GM12878 (cell line): ENCODE measurements around the gene FHL1. TPM values are rescaled to one million over a fixed set of nuclear protein-coding genes. Genes with fewer than 3 reads are reported as not detected.

ENCODE experiments used
- ATAC-seq: fragments of 200-7000 bp; cut with Tn5 transposase; 3 replicates; pipeline ENCODE4 v1.9.1; 2020; ENCODE audit warnings: mild to moderate bottlenecking, moderate library complexity
- BruUV-seq: library from RNA; stranded (reverse); fragments of 400-500 nt; replicated peaks from 2 replicates; lab custom pipeline; 2021; lab: Mats Ljungman, UMichigan
- CTCF ChIA-PET: fragments of 300-600 bp; sonication (Branson Sonifier 250); formaldehyde crosslinking; extraction: SDS; loops from one replicate; lab custom pipeline; 2021; ENCODE audit warnings: inconsistent platforms; lab: Yijun Ruan, JAX
- POLR2A ChIA-PET: fragments of 350-600 bp; formaldehyde crosslinking; extraction: SDS; loops from one replicate; lab custom pipeline; 2021; ENCODE audit warnings: inconsistent platforms; lab: Charles Lee
- RAD21 ChIA-PET: fragments of 300-600 bp; sonication (Branson Sonifier 250); formaldehyde crosslinking; loops from one replicate; lab custom pipeline; 2023; ENCODE audit warnings: antibody characterized with exemption; ENCODE audit not compliant: unreplicated experiment; lab: Charles Lee
- SMC1A ChIA-PET: fragments of 300-600 bp; sonication (Branson Sonifier 250); formaldehyde crosslinking; loops from one replicate; lab custom pipeline; 2023; ENCODE audit not compliant: unreplicated experiment, uncharacterized antibody; lab: Charles Lee
- DNase-seq: peaks from one replicate; pipeline ENCODE4 v3.0.0-alpha.2; 2011; ENCODE audit warnings: low read depth, low spot score
- FAIRE-seq: peaks from 3 replicates; lab custom pipeline; 2011; peaks lifted over from hg19 to GRCh38; lab: Jason Lieb, UNC
- H2AFZ ChIP-seq: 2 replicates; pipeline ENCODE4 v1.6.0; 2011; ENCODE audit warnings: low read depth, low read length, control low read depth; ENCODE audit not compliant: control insufficient read depth
- H3K27ac ChIP-seq: 2 replicates; pipeline ENCODE4 v1.5.1; 2011; ENCODE audit warnings: control low read depth; ENCODE audit not compliant: control insufficient read depth, insufficient read depth
- H3K27me3 ChIP-seq, 2 experiments: replicated peaks in 1 of 2; 2 replicates each; pipeline versions ENCODE4 v1.6.0 to v1.6.1; 2011; ENCODE audit warnings: low read length in 1 of 2; ENCODE audit not compliant: control insufficient read depth in 2 of 2, insufficient read depth in 2 of 2
- H3K36me3 ChIP-seq, 2 experiments: 2 replicates each; pipeline ENCODE4 v1.5.1; 2011; ENCODE audit warnings: low read length in 1 of 2; ENCODE audit not compliant: control insufficient read depth in 2 of 2, insufficient read depth in 2 of 2
- H3K4me1 ChIP-seq: 2 replicates; pipeline ENCODE4 v1.6.1; 2011; ENCODE audit warnings: mild to moderate bottlenecking, low read length, moderate library complexity, mixed read lengths; ENCODE audit not compliant: control insufficient read depth, insufficient read depth
- H3K4me2 ChIP-seq: 2 replicates; pipeline ENCODE4 v1.6.0; 2011; ENCODE audit warnings: control low read depth; ENCODE audit not compliant: control insufficient read depth, insufficient read depth
- H3K4me3 ChIP-seq: fragments of 200-600 bp; sonication (generic); 2 replicates; pipeline ENCODE4 v1.5.1; 2016
- H3K79me2 ChIP-seq: 2 replicates; pipeline ENCODE4 v1.6.0; 2011; ENCODE audit warnings: low read length; ENCODE audit not compliant: control insufficient read depth, insufficient read depth
- H3K9ac ChIP-seq: 2 replicates; pipeline ENCODE4 v1.8.0; 2011; ENCODE audit warnings: low read length, control low read depth, mixed read lengths; ENCODE audit not compliant: control insufficient read depth, insufficient read depth
- H3K9me3 ChIP-seq: replicated peaks from 3 replicates; pipeline ENCODE4 v1.5.1; 2011; ENCODE audit warnings: mild to moderate bottlenecking, low read length; ENCODE audit not compliant: control insufficient read depth, insufficient read depth
- H4K20me1 ChIP-seq: 2 replicates; pipeline ENCODE4 v1.6.0; 2011; ENCODE audit not compliant: control insufficient read depth, insufficient read depth
- CREB1 ChIP-seq: IDR thresholded peaks from 2 replicates; pipeline ENCODE4 v1.6.1; 2012; ENCODE audit warnings: low read depth, mild to moderate bottlenecking, inconsistent platforms
- ETV6 ChIP-seq, 2 experiments: fragments of 450-650 bp in 1 of 2; IDR thresholded peaks in 1 of 2; conservative IDR thresholded peaks in 1 of 2; 2 replicates each; pipeline ENCODE4 v1.6.1; 2014; ENCODE audit warnings: antibody characterized with exemption in 1 of 2, borderline replicate concordance in 1 of 2, low read depth in 1 of 2, mild to moderate bottlenecking in 1 of 2, moderate library complexity in 1 of 2
- MEF2B ChIP-seq: fragments of 450-650 bp; IDR thresholded peaks from 2 replicates; pipeline ENCODE4 v1.6.1; 2018; ENCODE audit warnings: mild to moderate bottlenecking, moderate library complexity; ENCODE audit not compliant: partially characterized antibody, poor library complexity, severe bottlenecking
- RBBP5 ChIP-seq: fragments of 200-600 bp; sonication (generic); conservative IDR thresholded peaks from 2 replicates; pipeline ENCODE4 v1.6.1; 2016
- RFX5 ChIP-seq: IDR thresholded peaks from 2 replicates; pipeline ENCODE4 v1.6.1; 2011; ENCODE audit warnings: low read depth, low read length, improper control_type of control experiment
- ZBTB40 ChIP-seq: fragments of 450-650 bp; IDR thresholded peaks from 2 replicates; pipeline ENCODE4 v1.6.1; 2016; ENCODE audit warnings: mild to moderate bottlenecking, moderate library complexity, borderline replicate concordance
- ZNF217 ChIP-seq: fragments of 450-650 bp; IDR thresholded peaks from 2 replicates; pipeline ENCODE4 v1.6.1; 2017; ENCODE audit warnings: antibody characterized with exemption, mild to moderate bottlenecking
- WGBS: methylation state at CpG from one replicate; pipeline ENCODE4 v1.1.6; 2016; ENCODE audit warnings: low lambda C conversion rate; ENCODE audit not compliant: insufficient replicate concordance, insufficient coverage; ENCODE audit errors: missing lambda C conversion rate; 5-methylcytosine and 5-hydroxymethylcytosine counted together
- in situ Hi-C: fragments of 300-500 bp; cut with MboI; formaldehyde crosslinking; loops from 9 replicates; pipeline ENCODE4 v1.14.3; 2018; ENCODE audit warnings: mixed read lengths
- intact Hi-C: fragments of 100-400 bp; cut with micrococcal nuclease; formaldehyde crosslinking; loops from one replicate; pipeline ENCODE4 v1.14.2; 2022; ENCODE audit not compliant: unreplicated experiment
- polyA plus RNA-seq, 11 experiments: library from polyadenylated mRNA; depleted of rRNA in 4 of 11; unstranded in 6 of 11; stranded (reverse) in 5 of 11; fragments of >200 nt; fragmentation: Nextera tagmentation in 4 of 11; fragmentation: Illumina TruSeq in 1 of 11; extraction: Ambion mirVana in 4 of 11; extraction: Trizol in 1 of 11; gene quantifications; 1 replicate in 1 of 11; 2 replicates in 10 of 11; pipeline versions ENCODE4 v1.2.1 to v1.2.3, GENCODE V29; 2011 to 2016; ENCODE audit warnings: inconsistent platforms in 2 of 11, missing spikeins in 2 of 11, low read depth in 1 of 11
- total RNA-seq, 4 experiments: library from RNA; depleted of rRNA in 3 of 4; stranded (reverse); fragments of >200 nt in 3 of 4; fragmentation: Illumina TruSeq in 1 of 4; extraction: Trizol in 1 of 4; gene quantifications; 2 replicates each; pipeline versions ENCODE4 v1.2.1 to v1.2.3, GENCODE V29; 2013 to 2021
- TF ChIP-seq, protein P1 (sequence below): fragments of 450-650 bp; formaldehyde crosslinking; IDR thresholded peaks from 2 replicates; pipeline ENCODE4 v1.4.0; 2022; ENCODE audit warnings: mild to moderate bottlenecking, moderate library complexity
- TF ChIP-seq, protein P2 (sequence below): IDR thresholded peaks from 2 replicates; pipeline ENCODE4 v1.6.1; 2012; ENCODE audit warnings: mild to moderate bottlenecking, low read depth, low read length

Gene FHL1
- total and polyA plus RNA-seq, 10 of the 15 experiments (the other 5 are each of a cell fraction or from before 2014, with no cell fraction given), result 0.13 to 0.59 (median 0.34) TPM; not detected in 1

DNA sequence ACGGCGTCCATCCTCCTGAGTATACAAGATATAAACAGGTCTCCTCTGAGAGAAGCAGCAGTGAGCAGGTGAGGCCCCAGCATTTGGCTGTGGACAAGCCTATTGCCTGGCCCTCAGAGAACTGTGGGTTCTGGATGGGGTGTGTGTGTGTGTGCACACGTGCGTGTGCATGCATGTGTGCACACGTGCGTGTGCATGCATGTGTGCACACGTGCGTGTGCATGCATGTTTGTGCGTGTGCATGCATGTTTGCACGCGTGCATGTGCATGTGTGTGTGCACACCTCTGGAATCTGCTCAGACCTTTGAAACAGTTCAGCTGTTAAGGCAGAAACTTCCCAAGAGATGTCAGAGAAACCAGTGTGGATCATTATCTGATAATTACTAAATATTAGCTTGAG is 22.2 kb upstream of the FHL1 start (continued):
- TF ChIP-seq, protein P1, sequence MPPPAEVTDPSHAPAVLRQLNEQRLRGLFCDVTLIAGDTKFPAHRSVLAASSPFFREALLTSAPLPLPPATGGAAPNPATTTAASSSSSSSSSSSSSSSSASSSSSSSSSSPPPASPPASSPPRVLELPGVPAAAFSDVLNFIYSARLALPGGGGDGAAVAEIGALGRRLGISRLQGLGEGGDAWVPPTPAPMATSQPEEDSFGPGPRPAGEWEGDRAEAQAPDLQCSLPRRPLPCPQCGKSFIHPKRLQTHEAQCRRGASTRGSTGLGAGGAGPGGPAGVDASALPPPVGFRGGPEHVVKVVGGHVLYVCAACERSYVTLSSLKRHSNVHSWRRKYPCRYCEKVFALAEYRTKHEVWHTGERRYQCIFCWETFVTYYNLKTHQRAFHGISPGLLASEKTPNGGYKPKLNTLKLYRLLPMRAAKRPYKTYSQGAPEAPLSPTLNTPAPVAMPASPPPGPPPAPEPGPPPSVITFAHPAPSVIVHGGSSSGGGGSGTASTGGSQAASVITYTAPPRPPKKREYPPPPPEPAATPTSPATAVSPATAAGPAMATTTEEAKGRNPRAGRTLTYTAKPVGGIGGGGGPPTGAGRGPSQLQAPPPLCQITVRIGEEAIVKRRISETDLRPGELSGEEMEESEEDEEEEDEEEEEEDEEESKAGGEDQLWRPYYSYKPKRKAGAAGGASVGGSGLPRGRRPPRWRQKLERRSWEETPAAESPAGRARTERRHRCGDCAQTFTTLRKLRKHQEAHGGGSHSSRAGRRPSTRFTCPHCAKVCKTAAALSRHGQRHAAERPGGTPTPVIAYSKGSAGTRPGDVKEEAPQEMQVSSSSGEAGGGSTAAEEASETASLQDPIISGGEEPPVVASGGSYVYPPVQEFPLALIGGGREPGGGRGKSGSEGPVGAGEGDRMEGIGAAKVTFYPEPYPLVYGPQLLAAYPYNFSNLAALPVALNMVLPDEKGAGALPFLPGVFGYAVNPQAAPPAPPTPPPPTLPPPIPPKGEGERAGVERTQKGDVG (CRISPR knock-in tag), result no peak
- no peak for TF ChIP-seq ZNF217
- no peak for TF ChIP-seq CREB1
- no peak for TF ChIP-seq RFX5
- no peak for TF ChIP-seq RBBP5
- TF ChIP-seq ETV6 (conservative IDR thresholded peaks at IDR 0.05 in 1 of 2, IDR thresholded peaks at IDR 0.05 in 1 of 2; ENCODE audit: borderline replicate concordance in 1 of 2, low read depth in 1 of 2), result no peak
- TF ChIP-seq MEF2B, result no peak

DNA sequence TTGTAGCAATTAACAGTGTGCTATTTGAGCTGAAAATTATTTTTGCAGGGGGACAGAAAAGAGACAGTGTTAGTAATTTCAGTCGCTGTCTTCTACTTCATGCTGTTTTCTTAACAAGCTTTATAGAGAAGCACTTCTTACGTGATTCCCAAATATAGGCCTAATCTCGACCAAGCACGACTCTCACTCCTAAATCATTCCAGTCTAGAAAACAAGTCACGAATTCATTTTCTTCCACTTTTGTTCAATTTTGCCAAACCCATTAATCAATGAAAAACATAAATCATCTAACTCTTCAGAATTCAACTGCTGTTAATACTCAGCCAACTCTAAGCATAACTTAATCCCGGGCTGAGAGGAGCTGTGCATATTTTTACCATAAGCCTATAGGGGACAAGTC is 21.0 kb upstream of the FHL1 start:
- no peaks in the 10 kb centered on the region for H4K20me1 ChIP-seq
- H3K4me3 ChIP-seq, result no peak overlapping the region
- ChIA-PET RAD21 (no interaction called here), SMC1A (no interaction called here), CTCF (no interaction called here), POLR2A (no interaction called here)
- no peak for FAIRE-seq
- no peaks in the 10 kb centered on the region for H3K9me3 ChIP-seq
- BruUV-seq, result no TSS peak
- no peaks in the 10 kb centered on the region for H3K27me3 ChIP-seq
- no peak overlapping the region for H2AFZ ChIP-seq
- H3K4me2 ChIP-seq, result no peak overlapping the region
- H3K79me2 ChIP-seq, result no peaks in the 10 kb centered on the region
- no peak overlapping the region for H3K27ac ChIP-seq
- no peaks in the 10 kb centered on the region for H3K36me3 ChIP-seq
- H3K9ac ChIP-seq, result no peak overlapping the region
- 53% methylated on average over 6 of the region's 6 CpGs for WGBS
- ATAC-seq, result no peak
- H3K4me1 ChIP-seq, result no peaks in the 10 kb centered on the region
- no peak for DNase-seq
- intact Hi-C loops (no loop called here), in situ Hi-C loops (no loop called here)
- TF ChIP-seq, protein P2, sequence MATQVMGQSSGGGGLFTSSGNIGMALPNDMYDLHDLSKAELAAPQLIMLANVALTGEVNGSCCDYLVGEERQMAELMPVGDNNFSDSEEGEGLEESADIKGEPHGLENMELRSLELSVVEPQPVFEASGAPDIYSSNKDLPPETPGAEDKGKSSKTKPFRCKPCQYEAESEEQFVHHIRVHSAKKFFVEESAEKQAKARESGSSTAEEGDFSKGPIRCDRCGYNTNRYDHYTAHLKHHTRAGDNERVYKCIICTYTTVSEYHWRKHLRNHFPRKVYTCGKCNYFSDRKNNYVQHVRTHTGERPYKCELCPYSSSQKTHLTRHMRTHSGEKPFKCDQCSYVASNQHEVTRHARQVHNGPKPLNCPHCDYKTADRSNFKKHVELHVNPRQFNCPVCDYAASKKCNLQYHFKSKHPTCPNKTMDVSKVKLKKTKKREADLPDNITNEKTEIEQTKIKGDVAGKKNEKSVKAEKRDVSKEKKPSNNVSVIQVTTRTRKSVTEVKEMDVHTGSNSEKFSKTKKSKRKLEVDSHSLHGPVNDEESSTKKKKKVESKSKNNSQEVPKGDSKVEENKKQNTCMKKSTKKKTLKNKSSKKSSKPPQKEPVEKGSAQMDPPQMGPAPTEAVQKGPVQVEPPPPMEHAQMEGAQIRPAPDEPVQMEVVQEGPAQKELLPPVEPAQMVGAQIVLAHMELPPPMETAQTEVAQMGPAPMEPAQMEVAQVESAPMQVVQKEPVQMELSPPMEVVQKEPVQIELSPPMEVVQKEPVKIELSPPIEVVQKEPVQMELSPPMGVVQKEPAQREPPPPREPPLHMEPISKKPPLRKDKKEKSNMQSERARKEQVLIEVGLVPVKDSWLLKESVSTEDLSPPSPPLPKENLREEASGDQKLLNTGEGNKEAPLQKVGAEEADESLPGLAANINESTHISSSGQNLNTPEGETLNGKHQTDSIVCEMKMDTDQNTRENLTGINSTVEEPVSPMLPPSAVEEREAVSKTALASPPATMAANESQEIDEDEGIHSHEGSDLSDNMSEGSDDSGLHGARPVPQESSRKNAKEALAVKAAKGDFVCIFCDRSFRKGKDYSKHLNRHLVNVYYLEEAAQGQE, result no peak
- no peak for TF ChIP-seq ZBTB40
